Thyroid gland (tissue), 4 donors: ENCODE results near the gene INPP1. TPM values are rescaled to one million over a fixed set of nuclear protein-coding genes. Genes with fewer than 3 reads are reported as not detected.
"Not testable (repeated sequence)": the region's sequence is repeated elsewhere in the genome, so short reads cannot be mapped to it uniquely, and the experiment has no call there.

Experiments used
- DNase-seq, 2 donors: peaks; one replicate each; pipeline ENCODE4 v3.0.0-alpha.2; 2019
- H3K27ac ChIP-seq, 3 donors: fragments of 200-600 bp; sonication (generic); 1 replicate in 2 of 3; 2 replicates in 1 of 3; pipeline ENCODE4 v1.5.1; 2016 to 2019; ENCODE audit warnings: mild to moderate bottlenecking in 1 of 3, moderate library complexity in 1 of 3
- H3K27me3 ChIP-seq: fragments of 200-600 bp; sonication (generic); one replicate; pipeline ENCODE4 v1.5.1; 2019
- H3K36me3 ChIP-seq, 2 donors: fragments of 200-600 bp; sonication (generic); one replicate each; pipeline ENCODE4 v1.5.1; 2016 to 2019
- H3K4me1 ChIP-seq, 2 donors: fragments of 200-600 bp; sonication (generic); one replicate each; pipeline ENCODE4 v1.5.1; 2017 to 2019
- H3K4me3 ChIP-seq, 3 donors: fragments of 200-600 bp; sonication (generic); replicated peaks in 1 of 3; 1 replicate in 2 of 3; 2 replicates in 1 of 3; pipeline ENCODE4 v1.5.1; 2016; ENCODE audit warnings: mild to moderate bottlenecking in 1 of 3
- H3K9me3 ChIP-seq: fragments of 200-600 bp; sonication (generic); one replicate; pipeline ENCODE4 v1.5.1; 2017
- POLR2A ChIP-seq, 2 donors: fragments of 450-650 bp; IDR thresholded peaks; one replicate each; pipeline ENCODE4 v1.6.1; 2017; ENCODE audit warnings: antibody characterized with exemption in 2 of 2, mild to moderate bottlenecking in 2 of 2, moderate library complexity in 1 of 2
- WGBS, 2 donors: methylation state at CpG; one replicate each; pipeline ENCODE4 v1.1.5; 2017; 5-methylcytosine and 5-hydroxymethylcytosine counted together
- intact Hi-C: fragments of 100-400 bp; cut with DNase I; formaldehyde crosslinking; loops from one replicate; pipeline ENCODE4 v1.15.1; 2023
- total RNA-seq, 4 donors: library from RNA; depleted of rRNA; stranded (reverse); fragments of >200 nt; gene quantifications; one replicate each; pipeline ENCODE4 v1.2.3, GENCODE V29; 2016
- TF ChIP-seq, protein P1 (sequence below), 6 experiments: fragments of 200-600 bp in 3 of 6; fragments of 450-650 bp in 3 of 6; sonication (generic) in 3 of 6; IDR thresholded peaks; one replicate each; pipeline ENCODE4 v1.5.1; 2016 to 2019; ENCODE audit warnings: antibody characterized with exemption in 6 of 6, mild to moderate bottlenecking in 2 of 6, inconsistent platforms in 1 of 6, moderate library complexity in 1 of 6

INPP1 gene
- total RNA-seq, 4 donors from 2014 or later = 15.6 to 45.3 (median 21.2) TPM

DNA sequence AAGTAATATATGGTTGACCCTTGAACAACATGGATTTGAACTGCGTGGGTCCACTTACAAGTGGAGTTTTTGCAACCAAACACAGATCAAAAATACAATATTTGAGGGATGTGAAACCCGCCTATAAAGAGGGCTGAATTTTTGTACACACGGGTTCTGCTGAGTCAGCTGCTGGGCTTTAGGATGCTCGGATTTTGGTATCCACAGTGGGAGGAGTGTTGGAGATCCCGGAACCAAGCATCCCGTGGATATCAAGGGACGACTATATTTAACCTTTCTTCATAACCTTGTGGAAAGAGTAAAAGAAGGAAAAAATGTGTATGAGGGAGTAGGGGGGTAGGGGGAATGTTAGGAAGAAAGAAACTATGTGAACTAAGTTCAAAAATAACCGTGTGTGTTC is 10.0 kb upstream of the INPP1 start:
- H3K27ac ChIP-seq = no peak overlapping the region
- no peaks in the 10 kb centered on the region for H3K27me3 ChIP-seq
- TF ChIP-seq, protein P1, sequence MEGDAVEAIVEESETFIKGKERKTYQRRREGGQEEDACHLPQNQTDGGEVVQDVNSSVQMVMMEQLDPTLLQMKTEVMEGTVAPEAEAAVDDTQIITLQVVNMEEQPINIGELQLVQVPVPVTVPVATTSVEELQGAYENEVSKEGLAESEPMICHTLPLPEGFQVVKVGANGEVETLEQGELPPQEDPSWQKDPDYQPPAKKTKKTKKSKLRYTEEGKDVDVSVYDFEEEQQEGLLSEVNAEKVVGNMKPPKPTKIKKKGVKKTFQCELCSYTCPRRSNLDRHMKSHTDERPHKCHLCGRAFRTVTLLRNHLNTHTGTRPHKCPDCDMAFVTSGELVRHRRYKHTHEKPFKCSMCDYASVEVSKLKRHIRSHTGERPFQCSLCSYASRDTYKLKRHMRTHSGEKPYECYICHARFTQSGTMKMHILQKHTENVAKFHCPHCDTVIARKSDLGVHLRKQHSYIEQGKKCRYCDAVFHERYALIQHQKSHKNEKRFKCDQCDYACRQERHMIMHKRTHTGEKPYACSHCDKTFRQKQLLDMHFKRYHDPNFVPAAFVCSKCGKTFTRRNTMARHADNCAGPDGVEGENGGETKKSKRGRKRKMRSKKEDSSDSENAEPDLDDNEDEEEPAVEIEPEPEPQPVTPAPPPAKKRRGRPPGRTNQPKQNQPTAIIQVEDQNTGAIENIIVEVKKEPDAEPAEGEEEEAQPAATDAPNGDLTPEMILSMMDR (IDR thresholded peaks at IDR 0.05) = no peak
- no peak for TF ChIP-seq POLR2A (IDR thresholded peaks at IDR 0.05)
- DNase-seq = no peak
- intact Hi-C loops = no loop called here
- H3K9me3 ChIP-seq = no peaks in the 10 kb centered on the region
- WGBS, 2 donors = 68 to 78% methylated on average over 8 of the region's 8 CpGs
- H3K4me3 ChIP-seq = no peak overlapping the region
- no peaks in the 10 kb centered on the region for H3K4me1 ChIP-seq
- H3K36me3 ChIP-seq = no peaks in the 10 kb centered on the region

DNA sequence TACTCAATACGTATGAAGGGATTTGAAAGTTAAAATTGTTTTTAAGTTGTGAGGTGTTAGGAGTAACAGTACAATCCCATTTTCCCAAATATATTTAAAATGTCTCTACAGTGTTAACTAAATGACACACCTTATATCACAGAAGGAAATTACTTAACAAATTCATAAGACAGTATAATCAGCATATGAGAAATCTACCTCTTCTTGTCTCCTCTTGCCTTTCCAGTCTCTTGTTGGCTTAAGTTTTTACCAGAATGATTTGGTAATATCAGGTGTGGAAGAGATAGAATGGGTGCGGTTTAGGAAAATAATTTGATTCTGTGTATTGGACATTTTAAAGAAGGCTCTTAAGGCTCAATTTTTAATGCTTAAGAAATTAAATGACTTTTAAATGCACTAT is 9.5 kb upstream of the INPP1 start:
- H3K9me3 ChIP-seq = no peaks in the 10 kb centered on the region
- H3K36me3 ChIP-seq = no peaks in the 10 kb centered on the region
- no peaks in the 10 kb centered on the region for H3K27me3 ChIP-seq
- 83 to 89% methylated on average over 2 of the region's 2 CpGs for WGBS, 2 donors
- intact Hi-C loops = no loop called here
- no peaks in the 10 kb centered on the region for H3K4me1 ChIP-seq
- H3K27ac ChIP-seq = no peak overlapping the region
- H3K4me3 ChIP-seq = no peak overlapping the region
- no peak for DNase-seq
- TF ChIP-seq, protein P1 (IDR thresholded peaks at IDR 0.05) = no peak
- TF ChIP-seq POLR2A (IDR thresholded peaks at IDR 0.05) = no peak

DNA sequence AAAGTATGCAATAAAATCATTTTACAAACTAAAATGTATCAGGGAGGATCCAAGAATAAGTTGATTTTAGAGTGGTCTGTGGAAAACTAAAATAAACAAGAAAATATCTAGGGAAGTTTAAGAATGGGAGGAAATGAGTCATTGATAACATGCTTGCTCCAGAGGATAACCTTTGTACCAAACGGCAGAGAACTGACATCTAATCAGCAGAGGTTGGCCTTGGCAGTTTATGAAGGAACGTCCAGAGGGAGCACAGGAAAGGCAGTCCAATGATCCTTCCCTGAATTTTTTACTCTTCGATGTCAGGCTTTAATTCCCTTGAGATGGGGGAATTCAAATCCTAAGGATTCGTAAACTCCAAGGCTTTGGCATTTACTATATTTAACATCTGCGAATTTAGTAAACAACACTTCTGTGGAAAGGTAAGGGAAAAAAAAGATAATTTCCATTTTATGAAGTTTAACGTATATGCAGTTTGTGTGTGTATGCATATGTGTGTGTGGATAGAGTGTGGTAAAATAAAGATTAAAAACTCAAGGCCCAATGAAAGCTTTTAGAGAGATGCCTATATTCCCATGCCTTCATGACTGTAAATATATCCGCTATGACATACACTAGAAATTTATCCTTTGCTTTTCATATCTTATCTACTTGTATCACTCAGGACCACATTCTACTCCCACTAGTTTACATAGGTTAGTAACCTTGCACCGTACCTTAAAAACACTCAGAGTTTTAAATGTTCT is 8.7 kb upstream of the INPP1 start:
- H3K9me3 ChIP-seq = no peaks in the 10 kb centered on the region
- H3K27me3 ChIP-seq = no peaks in the 10 kb centered on the region
- no peak for TF ChIP-seq POLR2A (IDR thresholded peaks at IDR 0.05)
- TF ChIP-seq, protein P1 (IDR thresholded peaks at IDR 0.05) = no peak
- no peaks in the 10 kb centered on the region for H3K36me3 ChIP-seq
- intact Hi-C loops = no loop called here
- 73 to 74% methylated on average over 8 of the region's 8 CpGs for WGBS, 2 donors
- no peak overlapping the region for H3K4me3 ChIP-seq
- no peak for DNase-seq
- no peak overlapping the region for H3K27ac ChIP-seq
- no peaks in the 10 kb centered on the region for H3K4me1 ChIP-seq

DNA sequence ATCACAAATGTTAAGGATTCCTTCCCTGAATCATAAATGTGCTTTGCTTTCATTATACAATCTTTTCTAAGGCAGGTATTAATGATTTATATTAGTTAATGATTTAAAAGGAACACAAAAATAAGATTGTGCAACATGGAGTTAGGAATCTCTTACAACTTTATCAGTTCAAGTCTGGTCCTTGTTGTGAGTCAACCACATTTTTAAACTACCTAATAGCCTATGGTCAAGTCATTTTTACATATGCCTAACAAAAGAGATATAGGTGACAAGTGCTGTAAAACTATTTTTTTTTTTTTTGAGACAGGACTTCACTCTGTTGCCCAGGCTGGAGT is 8.2 kb upstream of the INPP1 start:
- intact Hi-C loops = no loop called here

DNA sequence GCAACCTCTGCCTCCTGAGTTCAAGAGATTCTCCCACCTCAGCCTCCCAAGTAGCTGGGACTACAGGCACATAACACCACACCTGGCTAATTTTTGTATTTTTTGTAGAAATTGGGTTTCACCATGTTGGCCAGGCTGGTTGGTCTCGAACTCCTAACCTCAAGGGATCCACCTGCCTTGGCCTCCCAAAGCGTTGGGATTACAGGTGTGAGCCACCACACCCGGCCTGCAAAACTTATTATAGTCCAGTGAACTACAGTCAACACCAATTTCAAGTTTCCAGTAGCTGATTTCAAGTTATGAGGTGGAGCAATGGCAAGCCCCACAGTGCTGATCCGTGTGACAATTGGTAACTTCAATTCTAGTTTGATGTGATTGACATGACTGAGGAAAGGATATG is 7.8 kb upstream of the INPP1 start:
- WGBS, 2 donors = 92 to 95% methylated on average over 4 of the region's 4 CpGs
- DNase-seq, H3K27ac ChIP-seq, H3K27me3 ChIP-seq, H3K9me3 ChIP-seq, intact Hi-C loops, H3K36me3 ChIP-seq, H3K4me3 ChIP-seq, H3K4me1 ChIP-seq: not testable (repeated sequence)

More for the DNA sequence above, 8.2 kb upstream of the INPP1 start:
- TF ChIP-seq POLR2A (IDR thresholded peaks at IDR 0.05) = no peak
- TF ChIP-seq, protein P1 (IDR thresholded peaks at IDR 0.05) = no peak
- no peaks in the 10 kb centered on the region for H3K9me3 ChIP-seq
- H3K4me1 ChIP-seq = no peaks in the 10 kb centered on the region
- no peaks in the 10 kb centered on the region for H3K27me3 ChIP-seq
- H3K27ac ChIP-seq = no peak overlapping the region
- H3K4me3 ChIP-seq = no peak overlapping the region
- no peaks in the 10 kb centered on the region for H3K36me3 ChIP-seq
- DNase-seq = no peak
